K562 (cell line): Measurements from ENCODE around the gene S100A4. TPM values are rescaled to one million over a fixed set of nuclear protein-coding genes. Genes with fewer than 3 reads are reported as not detected.

Experiments used
- CBFA2T2 ChIP-seq: fragments of 450-650 bp; conservative IDR thresholded peaks from 2 replicates; pipeline ENCODE4 v1.6.1; 2017; ENCODE audit warnings: mild to moderate bottlenecking
- CTBP1 ChIP-seq: fragments of 450-650 bp; IDR thresholded peaks from 2 replicates; pipeline ENCODE4 v1.6.1; 2016; ENCODE audit warnings: borderline replicate concordance
- CUX1 ChIP-seq: fragments of 200-800 bp; sonication (Bioruptor generic); IDR thresholded peaks from 2 replicates; pipeline ENCODE4 v1.6.1; 2016; ENCODE audit warnings: missing genetic modification characterization, missing compliant biosample characterization
- CXXC5 ChIP-seq: fragments of 250-450 bp; sonication (Bioruptor Pico); IDR thresholded peaks from 2 replicates; pipeline ENCODE4 v1.8.0; 2022; ENCODE audit warnings: inconsistent platforms, mild to moderate bottlenecking, moderate library complexity
- DPF2 ChIP-seq: fragments of 450-650 bp; IDR thresholded peaks from 2 replicates; pipeline ENCODE4 v1.6.1; 2016
- FOSL1 ChIP-seq: fragments of 200-800 bp; sonication (Bioruptor generic); conservative IDR thresholded peaks from 2 replicates; pipeline ENCODE4 v1.6.1; 2016; ENCODE audit warnings: missing genetic modification characterization, missing compliant biosample characterization
- KAT2B ChIP-seq: IDR thresholded peaks from one replicate; pipeline ENCODE4 v1.6.1; 2012; ENCODE audit warnings: low read depth, mild to moderate bottlenecking, control low read depth, inconsistent platforms, low read length, moderate library complexity
- MNT ChIP-seq, 2 experiments: fragments of 450-650 bp; conservative IDR thresholded peaks; 2 replicates each; pipeline ENCODE4 v1.6.1; 2017; ENCODE audit warnings: mild to moderate bottlenecking in 2 of 2, moderate library complexity in 2 of 2
- RAD21 ChIP-seq, 2 experiments: fragments of 250-450 bp in 1 of 2; fragments of 450-650 bp in 1 of 2; sonication (Bioruptor Pico) in 1 of 2; formaldehyde crosslinking in 1 of 2; IDR thresholded peaks in 1 of 2; conservative IDR thresholded peaks in 1 of 2; 2 replicates each; pipeline versions ENCODE4 v1.4.0 to v1.8.0; 2020 to 2022; ENCODE audit warnings: mild to moderate bottlenecking in 2 of 2, moderate library complexity in 1 of 2
- TFE3 ChIP-seq: fragments of 450-650 bp; formaldehyde crosslinking; IDR thresholded peaks from 2 replicates; pipeline ENCODE4 v1.4.0; 2020; ENCODE audit warnings: mild to moderate bottlenecking, mixed read lengths
- USF1 ChIP-seq: sonication (generic); formaldehyde crosslinking; IDR thresholded peaks from 2 replicates; pipeline ENCODE4 v1.9.0; 2022; ENCODE audit warnings: mild to moderate bottlenecking, missing genetic modification reagents
- ZNF77 ChIP-seq: fragments of 250-450 bp; sonication (Bioruptor Pico); IDR thresholded peaks from 2 replicates; pipeline ENCODE4 v1.5.0; 2020
- polyA plus RNA-seq, 8 experiments: library from polyadenylated mRNA; depleted of rRNA in 4 of 8; stranded (reverse) in 5 of 8; unstranded in 3 of 8; fragments of >200 nt; fragmentation: Nextera tagmentation in 2 of 8; fragmentation: Illumina TruSeq in 1 of 8; extraction: Ambion mirVana in 2 of 8; extraction: Trizol in 1 of 8; gene quantifications; 2 replicates each; pipeline versions ENCODE4 v1.2.1 to v1.2.3, GENCODE V29; 2011 to 2014; ENCODE audit warnings: inconsistent platforms in 1 of 8, missing spikeins in 1 of 8
- total RNA-seq, 7 experiments: library from RNA; depleted of rRNA in 6 of 7; stranded (reverse); fragments of >200 nt in 6 of 7; fragmentation: Illumina TruSeq in 2 of 7; extraction: Trizol in 2 of 7; gene quantifications; 2 replicates each; pipeline versions ENCODE4 v1.2.1 to v1.2.3, GENCODE V29; 2011 to 2021; ENCODE audit warnings: low replicate concordance in 1 of 7
- TF ChIP-seq, protein P1 (sequence below): sonication (generic); formaldehyde crosslinking; IDR thresholded peaks from 2 replicates; pipeline ENCODE4 v1.5.0; 2020; ENCODE audit warnings: missing genetic modification reagents

S100A4 gene
- total and polyA plus RNA-seq, 9 of the 15 experiments (the other 6 are each of a cell fraction or from before 2014, with no cell fraction given): 3.7 to 20.1 (median 11.2) TPM

DNA sequence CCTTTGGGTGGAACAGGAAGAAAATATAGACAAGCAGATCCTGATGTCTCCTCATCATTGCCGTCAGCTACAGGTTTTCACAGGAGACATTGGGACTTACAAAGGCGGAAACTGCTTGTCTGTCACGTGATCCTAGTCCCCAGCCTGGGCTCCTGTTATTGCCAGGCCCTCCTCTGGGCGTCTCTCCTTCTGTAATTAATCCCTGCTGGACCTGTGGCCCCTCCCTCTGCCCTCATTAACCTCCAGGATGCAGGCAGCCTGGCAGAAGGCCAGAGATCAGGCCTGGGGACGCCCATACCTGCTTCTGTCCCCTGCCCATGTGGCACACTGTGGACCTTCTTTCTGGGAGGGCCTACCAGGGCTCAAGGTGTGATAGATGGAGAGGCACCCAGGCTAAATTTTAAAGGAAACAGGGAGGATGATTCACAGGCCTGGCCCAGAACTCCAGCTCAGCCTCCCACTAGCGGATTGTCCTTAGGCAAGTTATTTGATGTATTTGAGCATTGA lies 7.2 kb downstream of the S100A4 start (continued):
- TF ChIP-seq CUX1 (CRISPR knock-in tag) (no peak), CBFA2T2 (peak; percentile 89), RAD21 (CRISPR knock-in tag; conservative IDR thresholded peaks at IDR 0.05 in 1 of 2, IDR thresholded peaks at IDR 0.05 in 1 of 2) (peak in 1 of 2 experiments; percentile 37; a peak in 2 of 4 replicates), DPF2 (0 out of 2 replicates have a peak, but pooled peaks have one; percentile 25), CXXC5 (CRISPR knock-in tag) (peak; percentile 42), MNT (conservative IDR thresholded peaks at IDR 0.05) (0 out of 4 replicates have a peak, but pooled peaks have one; percentile 24 to 44), TFE3 (CRISPR knock-in tag) (peak; percentile 98), USF1 (peak; percentile 90), CTBP1 (peak; percentile 72; the same call in 1 of the 2 replicates), FOSL1 (tag) (peak; percentile 42), ZNF77 (CRISPR knock-in tag) (no peak), KAT2B (no peak)
- TF ChIP-seq, protein P1, sequence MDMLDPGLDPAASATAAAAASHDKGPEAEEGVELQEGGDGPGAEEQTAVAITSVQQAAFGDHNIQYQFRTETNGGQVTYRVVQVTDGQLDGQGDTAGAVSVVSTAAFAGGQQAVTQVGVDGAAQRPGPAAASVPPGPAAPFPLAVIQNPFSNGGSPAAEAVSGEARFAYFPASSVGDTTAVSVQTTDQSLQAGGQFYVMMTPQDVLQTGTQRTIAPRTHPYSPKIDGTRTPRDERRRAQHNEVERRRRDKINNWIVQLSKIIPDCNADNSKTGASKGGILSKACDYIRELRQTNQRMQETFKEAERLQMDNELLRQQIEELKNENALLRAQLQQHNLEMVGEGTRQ: peak; percentile 86
